A172 (cell line): ENCODE data around the gene TMEM129. TPM values are rescaled to one million over a fixed set of nuclear protein-coding genes. Genes with fewer than 3 reads are reported as not detected.

Experiments
- DNase-seq: peaks from one replicate; pipeline ENCODE4 v3.0.0-alpha.2; 2015; ENCODE audit warnings: low spot score
- total RNA-seq: library from RNA; depleted of rRNA; stranded (reverse); fragments of >200 nt; shearing (Covaris generic); gene quantifications from 2 replicates; pipeline ENCODE4 v1.2.3, GENCODE V29; 2014

Gene TMEM129
- total RNA-seq, 1 experiment from 2014 or later = 43.7 TPM

DNA sequence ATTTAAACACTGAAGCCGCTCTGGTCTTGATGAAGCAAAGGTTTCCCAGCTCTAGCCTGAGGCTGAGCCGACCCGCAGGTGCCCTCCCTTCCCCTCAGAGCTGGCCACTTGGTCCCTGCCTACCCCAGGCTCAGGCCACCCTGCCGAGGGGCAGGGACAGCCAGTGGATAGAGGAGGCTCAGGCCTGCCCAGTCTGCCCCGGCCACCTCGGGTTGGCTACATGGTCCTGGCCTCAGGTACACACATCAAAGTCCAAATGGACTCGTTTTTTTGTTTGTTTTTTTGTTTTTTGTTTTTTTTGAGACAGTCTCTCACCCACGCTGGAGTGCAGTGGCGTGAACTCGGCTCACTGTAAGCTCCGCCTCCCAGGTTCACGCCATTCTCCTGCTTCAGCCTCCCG, 24.0 kb upstream of the TMEM129 start:
- DNase-seq = no peak

DNA sequence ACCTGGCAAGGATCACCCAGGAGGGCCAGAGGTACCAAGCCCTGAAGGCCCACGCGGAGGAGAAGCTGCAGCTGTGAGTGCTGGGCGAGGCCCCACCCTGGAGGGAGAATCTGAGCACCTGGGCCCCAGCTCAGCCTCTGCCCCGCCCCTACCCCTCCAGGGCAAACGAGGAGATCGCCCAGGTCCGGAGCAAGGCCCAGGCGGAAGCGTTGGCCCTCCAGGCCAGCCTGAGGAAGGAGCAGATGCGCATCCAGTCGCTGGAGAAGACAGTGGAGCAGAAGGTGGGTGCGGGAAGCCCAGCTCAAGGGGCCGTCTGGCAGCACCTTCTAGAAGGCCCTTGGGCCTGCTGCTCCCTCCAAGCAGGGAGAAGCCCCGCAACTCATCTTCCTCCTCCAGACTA, 23.4 kb upstream of the TMEM129 start:
- no peak for DNase-seq

DNA sequence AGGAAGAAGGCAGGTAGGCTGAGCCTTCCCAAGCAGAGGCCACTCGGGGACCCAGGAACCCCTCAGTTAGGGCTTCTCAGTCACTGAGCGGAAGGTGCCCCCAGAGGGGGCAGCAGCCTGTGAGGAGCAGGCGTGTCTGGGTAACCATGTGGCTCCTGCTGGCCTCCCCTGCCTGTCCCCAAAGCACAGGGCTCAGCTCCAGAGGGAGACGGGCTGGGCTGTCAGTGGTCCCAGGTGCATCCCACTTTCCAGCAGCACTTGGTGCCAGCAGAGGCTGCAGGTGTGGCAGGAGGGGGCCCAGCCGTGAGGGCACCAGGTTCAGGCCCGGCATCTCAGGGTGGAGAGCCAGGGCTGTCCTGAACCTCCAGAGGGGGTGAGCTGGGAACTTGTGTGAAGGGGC, 22.9 kb upstream of the TMEM129 start:
- no peak for DNase-seq

DNA sequence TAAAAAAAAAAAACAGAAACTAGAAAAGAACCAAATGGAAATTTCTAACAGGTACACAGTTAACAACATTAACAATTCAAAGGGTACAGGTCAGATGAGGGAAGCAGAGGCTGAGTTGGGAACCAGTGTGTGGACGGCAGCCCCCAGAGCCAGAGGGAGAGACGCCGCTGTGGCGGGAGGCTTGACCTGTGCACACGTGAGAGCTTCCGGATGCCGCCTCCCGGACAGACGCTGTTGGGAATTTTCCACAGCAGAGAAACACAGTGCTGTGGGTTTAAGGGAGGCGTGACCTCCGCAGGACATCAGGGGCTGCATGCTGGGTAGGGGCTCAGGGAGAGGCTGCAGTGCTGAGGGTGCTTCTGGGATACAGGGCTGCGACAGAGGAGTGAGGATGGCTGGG, 22.4 kb upstream of the TMEM129 start:
- DNase-seq = no peak

DNA sequence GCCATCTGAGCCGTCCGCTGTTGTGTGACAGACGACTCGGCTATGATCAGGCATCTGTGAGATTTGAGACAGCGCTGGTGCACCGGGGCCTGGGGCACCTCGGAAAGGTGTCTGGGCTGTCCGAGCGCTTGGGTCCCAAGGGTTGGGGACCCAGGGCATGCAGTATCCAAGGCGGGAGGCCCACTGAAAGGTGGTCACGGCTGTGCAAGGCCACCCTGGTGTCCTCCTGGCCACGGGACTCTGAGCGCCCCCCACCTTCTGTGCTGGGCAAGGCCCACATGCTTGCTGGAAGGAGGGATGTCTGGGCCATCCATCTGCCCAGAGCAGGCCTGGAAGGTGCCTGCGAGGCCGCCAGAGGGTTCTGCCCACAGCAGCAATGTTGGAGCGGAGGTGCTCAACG, 20.1 kb upstream of the TMEM129 start:
- DNase-seq = no peak

DNA sequence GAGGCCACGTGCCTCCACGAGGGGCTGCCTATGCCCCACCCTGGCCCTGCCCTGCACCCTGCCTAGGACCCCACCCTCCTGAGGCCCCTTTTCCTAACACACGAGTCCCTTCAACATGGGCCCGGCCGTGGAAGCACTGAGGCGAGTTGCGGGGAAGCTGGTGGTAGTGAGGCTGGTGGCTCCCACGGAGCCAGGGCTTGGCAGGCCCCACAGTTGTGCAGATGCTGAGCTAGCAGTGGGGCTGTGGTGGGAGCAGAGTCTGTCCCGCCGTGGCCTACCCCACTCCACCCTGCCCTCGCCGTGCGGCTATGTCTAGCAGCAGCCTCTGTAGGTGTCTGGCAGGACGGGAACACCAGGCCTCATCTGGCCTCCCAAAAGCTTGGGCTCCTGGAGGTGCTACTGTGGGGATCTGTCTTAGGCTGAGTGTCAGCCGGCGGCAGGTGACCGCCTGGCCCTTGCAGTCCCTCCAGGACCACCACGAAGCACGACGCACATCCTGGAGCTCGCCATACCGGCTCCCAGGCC, 19.0 kb upstream of the TMEM129 start:
- DNase-seq = no peak

DNA sequence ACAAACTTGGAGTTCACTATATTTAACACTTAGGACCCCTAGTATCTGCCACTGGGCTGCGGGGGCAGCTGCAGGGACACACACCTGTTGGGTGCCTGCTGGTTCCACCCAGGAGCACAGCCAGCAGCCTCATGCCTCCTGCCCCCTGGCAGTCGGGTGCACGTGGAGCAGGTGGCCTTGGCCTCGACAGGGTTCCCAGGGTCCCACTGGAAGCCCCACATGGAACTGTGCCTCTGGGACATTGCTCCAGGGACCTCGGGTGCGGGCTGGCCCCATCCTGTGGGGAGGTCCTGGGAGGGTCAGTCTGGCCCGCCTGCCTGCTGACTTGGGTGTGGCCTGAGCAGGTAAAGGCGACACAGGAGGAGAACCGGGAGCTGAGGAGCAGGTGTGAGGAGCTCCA, 18.2 kb upstream of the TMEM129 start:
- DNase-seq = no peak

DNA sequence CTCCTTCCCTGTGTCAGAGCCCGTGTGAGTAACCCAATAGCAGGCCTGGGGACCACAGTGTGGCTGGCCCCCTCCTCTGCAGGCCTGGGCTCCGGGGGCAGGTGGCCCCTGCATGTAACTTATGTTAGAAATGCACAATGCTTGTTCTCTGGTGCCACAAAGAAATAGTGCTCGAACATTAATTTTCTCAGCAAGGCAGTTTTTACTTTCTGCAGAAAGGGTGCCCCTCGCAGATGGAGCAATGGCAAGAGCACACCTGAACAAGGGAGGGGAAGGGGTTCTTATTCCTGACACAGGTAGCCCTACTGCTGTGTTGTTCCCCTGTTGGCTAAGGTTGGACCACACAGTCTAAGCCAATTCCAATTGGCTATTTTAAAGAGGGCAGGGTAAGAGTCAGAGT, 17.3 kb upstream of the TMEM129 start:
- no peak for DNase-seq

DNA sequence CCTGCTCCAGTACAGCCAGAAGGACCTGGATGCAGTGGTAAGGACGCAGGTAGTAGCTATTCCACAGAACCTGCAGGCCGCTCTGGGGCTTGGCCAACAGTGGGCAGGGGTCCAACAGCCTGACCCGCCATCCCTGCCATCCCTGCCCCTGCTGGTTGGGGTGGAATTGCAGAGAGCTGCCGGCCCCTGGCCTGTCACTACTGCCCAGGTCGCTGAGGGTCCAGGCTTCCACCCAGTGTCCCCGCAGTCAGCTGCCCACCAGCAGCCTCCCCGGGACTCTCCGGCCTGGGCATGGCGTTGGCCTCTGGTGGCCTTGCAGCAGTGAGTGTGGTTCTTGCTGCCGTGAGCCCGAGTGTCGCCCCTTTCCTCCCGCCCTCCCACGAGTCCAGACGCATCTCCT, 16.5 kb upstream of the TMEM129 start:
- DNase-seq = no peak

DNA sequence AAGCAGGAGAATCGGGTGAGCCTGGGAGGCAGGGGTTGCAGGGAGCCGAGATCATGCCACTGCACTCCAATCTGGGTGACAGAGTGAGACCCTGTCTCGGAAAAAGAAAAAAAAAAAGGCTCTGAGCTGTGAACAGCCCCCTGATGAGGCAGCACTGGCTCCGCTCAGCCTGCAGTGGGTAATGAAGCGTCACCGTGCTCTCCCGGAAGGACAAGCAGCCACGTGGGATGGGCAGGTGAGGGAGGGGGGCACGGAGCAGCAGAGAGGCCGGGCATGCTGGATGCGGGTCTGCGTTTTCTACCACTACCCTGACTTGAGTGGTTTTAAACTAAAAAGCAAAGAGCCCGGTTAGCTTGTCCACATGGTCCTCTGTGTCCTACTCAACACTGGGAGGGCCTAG, 15.7 kb upstream of the TMEM129 start:
- DNase-seq = no peak

DNA sequence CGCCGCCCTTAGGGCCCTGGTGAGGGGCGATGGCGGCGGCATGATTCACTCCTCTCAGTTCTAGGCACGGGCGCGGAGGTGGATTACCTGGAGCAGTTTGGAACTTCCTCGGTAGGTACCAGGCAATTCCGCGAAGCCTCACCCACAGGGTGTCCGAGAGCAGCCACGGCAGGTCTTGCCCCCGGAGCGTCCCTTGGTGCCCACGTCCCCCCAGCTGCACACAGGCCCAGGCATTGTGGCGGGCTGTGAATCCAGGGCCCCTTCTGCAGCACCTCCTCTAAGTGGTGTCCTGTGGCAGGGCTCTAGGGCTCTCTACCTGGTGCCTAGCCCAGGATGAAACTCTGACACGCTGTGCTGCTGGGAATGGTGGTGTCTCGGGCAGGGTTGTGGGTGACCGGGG, 14.1 kb upstream of the TMEM129 start:
- DNase-seq = no peak

DNA sequence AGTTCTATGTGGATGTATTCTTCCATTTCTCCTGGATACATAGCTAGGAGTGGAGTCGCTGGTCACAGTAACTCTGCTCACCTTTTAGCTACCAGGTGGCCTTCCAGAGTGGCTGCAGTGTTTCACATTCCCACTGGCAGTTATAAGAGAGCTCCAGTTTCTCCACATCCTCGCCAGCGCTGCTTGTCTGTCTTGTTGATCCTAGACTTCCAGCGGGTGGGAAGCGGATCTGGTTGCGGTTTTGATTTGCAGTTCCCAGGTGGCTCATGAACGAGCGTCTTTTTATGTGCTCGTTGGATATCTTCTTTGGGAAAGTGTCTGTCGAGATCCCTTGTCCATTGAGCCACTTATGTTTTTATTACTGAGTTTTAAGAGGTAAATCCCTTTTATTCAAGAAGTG, 11.8 kb upstream of the TMEM129 start:
- DNase-seq = no peak

DNA sequence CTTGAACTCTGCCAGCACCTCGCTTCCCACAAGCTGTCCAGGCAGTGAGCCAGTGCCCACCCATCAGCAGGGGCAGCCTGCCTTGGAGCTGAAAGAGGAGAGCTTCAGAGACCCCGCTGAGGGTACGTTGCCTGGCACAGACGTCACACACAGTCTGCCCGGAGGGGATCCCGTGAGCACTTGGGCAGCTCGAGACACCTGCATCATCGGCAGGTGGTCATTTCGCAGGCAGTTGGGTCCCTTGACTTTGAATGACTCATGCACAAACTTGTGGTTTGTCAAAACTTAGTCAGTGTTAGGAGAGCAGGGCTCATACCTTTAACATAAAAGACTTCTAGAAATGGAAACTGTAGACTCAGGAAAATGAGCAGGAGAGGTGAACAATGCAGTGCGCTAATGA, 10.1 kb upstream of the TMEM129 start:
- DNase-seq = peak; percentile 91

DNA sequence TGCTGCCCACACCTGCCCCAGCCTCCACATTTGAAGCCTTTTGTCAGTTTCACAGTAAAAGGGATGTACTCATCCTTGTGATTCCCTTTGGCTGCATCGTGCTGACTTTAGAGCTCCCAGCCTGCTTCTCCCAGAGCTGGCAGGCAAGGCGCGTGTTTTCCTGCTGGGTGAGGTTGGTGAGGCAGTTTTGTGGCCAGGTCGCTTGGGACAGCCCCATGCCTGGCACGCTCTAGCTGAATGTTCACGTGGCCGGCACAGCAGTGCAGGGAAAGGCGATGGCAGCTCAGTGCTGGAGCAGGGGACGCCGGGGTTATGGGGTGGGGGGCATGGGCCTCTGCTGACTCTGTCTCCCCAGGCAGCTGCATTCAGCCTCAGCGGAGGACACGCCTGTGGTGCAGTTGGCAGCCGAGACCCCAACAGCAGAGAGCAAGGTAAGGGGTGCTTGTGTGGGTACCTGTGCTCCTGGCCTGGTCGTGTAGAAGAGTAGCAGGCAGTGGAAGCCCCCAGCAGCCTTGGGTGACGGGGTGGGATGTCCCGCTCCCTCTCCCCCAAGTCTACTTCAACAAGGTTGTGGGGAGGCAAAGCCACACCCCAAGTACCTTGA, 9.5 kb upstream of the TMEM129 start:
- DNase-seq = no peak

DNA sequence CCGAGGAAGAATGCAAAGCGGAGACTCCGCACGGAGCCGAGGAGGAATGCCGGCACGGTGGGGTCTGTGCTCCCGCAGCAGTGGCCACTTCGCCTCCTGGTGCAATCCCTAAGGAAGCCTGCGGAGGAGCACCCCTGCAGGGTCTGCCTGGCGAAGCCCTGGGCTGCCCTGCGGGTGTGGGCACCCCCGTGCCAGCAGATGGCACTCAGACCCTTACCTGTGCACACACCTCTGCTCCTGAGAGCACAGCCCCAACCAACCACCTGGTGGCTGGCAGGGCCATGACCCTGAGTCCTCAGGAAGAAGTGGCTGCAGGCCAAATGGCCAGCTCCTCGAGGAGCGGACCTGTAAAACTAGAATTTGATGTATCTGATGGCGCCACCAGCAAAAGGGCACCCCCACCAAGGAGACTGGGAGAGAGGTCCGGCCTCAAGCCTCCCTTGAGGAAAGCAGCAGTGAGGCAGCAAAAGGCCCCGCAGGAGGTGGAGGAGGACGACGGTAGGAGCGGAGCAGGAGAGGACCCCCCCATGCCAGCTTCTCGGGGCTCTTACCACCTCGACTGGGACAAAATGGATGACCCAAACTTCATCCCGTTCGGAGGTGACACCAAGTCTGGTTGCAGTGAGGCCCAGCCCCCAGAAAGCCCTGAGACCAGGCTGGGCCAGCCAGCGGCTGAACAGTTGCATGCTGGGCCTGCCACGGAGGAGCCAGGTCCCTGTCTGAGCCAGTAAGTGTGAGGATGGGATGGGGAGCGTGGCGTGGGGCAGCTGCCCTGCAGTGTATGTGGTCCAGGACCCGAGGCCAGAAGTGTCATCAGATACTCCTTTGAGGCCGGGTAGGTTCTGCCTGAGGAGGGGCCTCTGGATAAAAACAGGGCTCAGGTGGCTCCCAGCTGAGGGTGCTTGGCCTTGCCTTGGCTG, 7.2 kb upstream of the TMEM129 start:
- no peak for DNase-seq

DNA sequence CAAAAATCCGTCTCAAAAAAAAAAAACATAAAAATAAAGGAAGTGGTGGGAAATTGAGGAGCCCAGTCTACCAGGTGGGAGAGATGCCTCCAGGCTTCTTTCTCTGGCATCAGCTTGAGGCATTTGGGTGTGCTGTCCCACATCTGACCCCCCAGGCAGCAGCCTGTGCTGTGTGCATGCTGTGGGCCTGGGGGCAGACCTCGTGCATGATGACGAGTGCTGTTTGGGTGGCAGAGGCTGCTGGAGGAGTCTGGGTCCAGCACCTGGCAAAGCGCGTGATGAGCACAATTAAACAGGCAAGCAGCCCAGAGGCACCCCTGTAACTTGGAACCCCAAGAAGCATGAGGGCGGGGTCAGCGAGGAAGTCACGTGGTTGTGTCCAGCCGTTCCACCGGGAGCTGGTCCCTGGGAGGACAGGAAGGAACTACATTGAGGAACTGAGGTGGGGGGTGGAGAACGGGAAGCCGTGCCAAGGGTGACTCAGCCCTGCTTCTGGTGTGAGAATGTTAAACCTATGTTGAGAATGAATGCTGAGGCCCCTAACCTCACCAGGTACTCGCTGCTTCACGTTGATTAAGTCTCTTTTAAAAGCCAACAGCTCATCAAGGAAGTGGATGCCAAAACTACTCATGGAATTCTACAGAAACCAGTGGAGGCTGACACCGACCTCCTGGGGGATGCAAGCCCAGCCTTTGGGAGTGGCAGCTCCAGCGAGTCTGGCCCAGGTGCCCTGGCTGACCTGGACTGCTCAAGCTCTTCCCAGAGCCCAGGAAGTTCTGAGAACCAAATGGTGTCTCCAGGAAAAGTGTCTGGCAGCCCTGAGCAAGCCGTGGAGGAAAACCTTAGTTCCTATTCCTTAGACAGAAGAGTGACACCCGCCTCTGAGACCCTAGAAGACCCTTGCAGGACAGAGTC, 6.3 kb upstream of the TMEM129 start:
- peak; percentile 99 for DNase-seq

DNA sequence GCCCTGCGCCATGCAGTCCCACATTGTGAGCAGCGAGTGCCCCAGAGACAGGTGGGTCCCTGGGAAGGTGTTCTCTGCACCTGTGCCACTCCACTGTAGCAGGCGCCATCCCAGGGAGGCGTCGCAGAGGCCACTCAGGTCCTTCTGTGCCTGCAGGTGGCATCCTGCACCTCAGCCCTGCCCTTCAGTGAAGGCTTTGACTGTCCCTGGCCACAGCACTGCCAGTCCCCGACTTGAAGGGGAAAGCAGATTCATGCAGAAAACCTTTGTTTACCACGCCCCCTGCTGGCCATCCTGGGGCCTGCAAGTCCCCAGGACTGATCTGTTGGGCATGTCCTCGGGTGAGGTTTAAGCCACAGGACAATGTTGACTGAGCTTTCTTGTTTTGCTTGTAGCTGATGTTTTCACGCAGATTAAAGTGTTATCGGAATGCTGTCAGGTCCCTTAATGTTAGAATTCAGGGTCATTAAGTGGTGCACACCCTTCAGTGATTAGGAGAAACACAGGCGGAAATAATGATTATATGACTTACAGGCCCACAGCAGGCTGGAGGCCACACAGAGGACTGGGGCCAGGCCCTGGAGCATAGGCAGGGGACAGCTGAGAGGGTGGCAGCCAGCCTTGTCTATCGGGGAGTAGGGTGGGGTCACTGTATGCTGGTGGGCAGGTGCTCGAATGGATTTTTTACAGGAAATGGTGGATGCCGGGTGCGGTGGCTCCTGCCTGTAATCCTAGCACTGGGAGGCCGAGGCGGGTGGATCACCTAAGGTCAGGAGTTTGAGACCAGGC, 5.2 kb upstream of the TMEM129 start:
- peak; percentile 84 for DNase-seq

DNA sequence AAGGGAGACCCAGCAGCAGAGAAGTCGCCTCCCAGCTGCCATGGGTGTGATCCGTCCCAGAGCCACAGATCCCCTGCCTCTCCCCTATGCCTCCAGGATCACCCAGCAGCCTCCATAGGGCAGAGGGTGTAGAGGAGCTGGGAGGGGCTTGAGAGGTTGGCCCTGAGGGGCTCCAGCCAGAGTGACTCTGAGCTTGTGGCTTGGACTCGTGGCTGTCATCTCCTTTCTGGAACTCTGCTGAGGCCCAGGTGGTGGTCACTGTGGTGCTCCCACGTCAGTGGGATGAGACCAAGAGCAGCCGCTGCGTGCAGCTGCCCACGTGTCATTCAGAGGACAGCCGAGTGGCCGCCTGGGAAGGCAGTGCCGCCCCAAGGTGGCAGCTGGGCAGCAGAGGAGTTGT, 4.4 kb upstream of the TMEM129 start:
- no peak for DNase-seq

DNA sequence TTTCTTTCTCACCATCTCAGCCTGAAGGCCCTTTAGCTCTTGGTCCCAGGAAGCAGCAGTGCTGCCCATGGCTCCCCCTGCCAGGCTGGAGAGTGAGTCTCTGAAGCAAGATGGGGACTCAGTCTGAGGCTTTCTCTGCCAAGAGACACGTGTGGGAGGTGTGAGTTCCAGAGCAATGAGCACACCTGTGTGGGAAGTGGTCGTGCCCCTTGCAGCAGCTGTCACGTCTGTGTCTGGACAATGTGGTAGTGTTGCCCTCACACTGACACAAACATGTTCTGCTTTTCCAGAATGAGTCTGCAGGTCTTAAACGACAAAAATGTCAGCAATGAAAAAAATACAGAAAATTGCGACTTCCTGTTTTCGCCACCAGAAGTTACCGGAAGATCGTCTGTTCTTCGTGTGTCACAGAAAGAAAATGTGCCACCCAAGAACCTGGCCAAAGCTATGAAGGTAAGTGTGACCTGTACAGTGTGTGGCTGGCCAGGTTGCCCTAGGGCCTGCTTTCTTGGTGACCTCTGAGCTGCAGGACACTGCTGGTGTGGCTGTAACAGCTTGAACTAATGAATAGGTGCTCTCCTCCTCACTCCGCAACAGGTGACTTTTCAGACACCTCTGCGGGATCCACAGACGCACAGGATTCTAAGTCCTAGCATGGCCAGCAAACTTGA, 2.1 kb upstream of the TMEM129 start:
- DNase-seq = no peak

DNA sequence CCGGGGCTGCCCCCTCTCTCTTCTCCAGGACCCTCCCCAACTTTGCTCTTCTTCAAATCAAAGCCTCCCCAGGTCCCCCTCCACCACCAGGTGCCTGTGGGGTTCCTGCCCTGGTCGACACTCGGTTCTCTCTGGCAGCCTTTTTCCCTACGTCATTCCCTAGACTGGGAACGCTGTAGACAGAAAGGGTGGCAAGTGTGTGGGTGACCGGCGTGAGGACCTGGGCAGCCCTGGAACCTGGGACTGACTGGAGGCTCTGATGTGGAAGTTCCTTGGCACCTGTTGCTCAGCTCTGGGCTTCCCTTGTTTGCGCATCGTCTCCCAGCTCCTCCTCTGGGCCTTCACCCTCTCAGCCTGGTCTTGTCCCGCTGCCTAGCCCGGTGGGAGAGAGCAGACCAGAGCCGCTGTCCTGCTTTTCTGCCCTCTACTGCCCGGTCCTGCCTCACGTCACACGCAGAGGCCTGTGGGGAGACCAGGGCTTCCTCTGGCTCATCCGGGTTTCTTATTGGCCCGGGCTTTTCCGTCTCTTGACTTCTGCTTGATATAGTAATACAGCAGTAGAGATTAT, 1.5 kb upstream of the TMEM129 start:
- no peak for DNase-seq
